Heart left ventricle (tissue), 13 donors: Measurements from ENCODE around the gene CACNA1C.

Source experiments
- CTCF ChIP-seq, 12 donors: fragments of 200-600 bp; sonication (generic) in 4 of 12; IDR thresholded peaks; one replicate each; pipeline versions ENCODE4 v1.5.0 to v1.8.0; 2018 to 2022; ENCODE audit warnings: antibody characterized with exemption in 12 of 12, mild to moderate bottlenecking in 5 of 12
- POLR2A ChIP-seq, 2 donors: fragments of 450-650 bp; IDR thresholded peaks; one replicate each; pipeline ENCODE4 v1.6.1; 2017; ENCODE audit warnings: antibody characterized with exemption in 2 of 2, mild to moderate bottlenecking in 2 of 2, moderate library complexity in 2 of 2
- donor health status: ischemic (EF 13 %, LVEDD 7.1; RV severe dilation, severe dysfunction).
- donor health status: DM: no; HTN: yes; CAD: no.
- donor health status: DM: no; HTN: no; CAD: no.
- donor health status: ischemic (EF 25% LVEDD 6.9; RV normal size, moderate dysfunction).
- donor health status: ischemic (EF 25% LVEDD 5.7; RV mildly dilated, moderate dysfunction).
- donor health status: ischemic (EF 35%, LVEDD 5.7; RV mildly dilated, moderate dysfunction).
- donor health status: nonischemic (EF 11% LVEDD 7.7; RV severe dilation, severe dysfunction).
- donor health status: DM: yes; HTN: yes; CAD: no.
- donor health status: PGD.
- donor health status: ischemic (EF 29% LVEDD 5.4; RV normal size, mild dysfunction).
- donor health status: nonischemic (EF 23%, LVEDD 6.1; RV moderate dilation, normal function).

- TF ChIP-seq CTCF (IDR thresholded peaks at IDR 0.05) (no peak), POLR2A (IDR thresholded peaks at IDR 0.05) (no peak)
Measured at GRCh38 chr12:2314492-2314891, 261.7 kb downstream of the CACNA1C start.
